GM18909 (cell line): ENCODE measurements around the gene GEN1.

Experiments used
- ATAC-seq: cut with Tn5 transposase; IDR thresholded peaks from one replicate; pipeline ENCODE4 v1.9.1; 2021; ENCODE audit warnings: mild to moderate bottlenecking; ENCODE audit not compliant: unreplicated experiment, poor library complexity

The GEN1 gene

GRCh38 chr2:17793803-17794354, 39.9 kb downstream of the GEN1 start:
- no peak for ATAC-seq

- ATAC-seq: no peak
Observed at GRCh38 chr2:17795309-17795708, 41.4 kb downstream of the GEN1 start.

GRCh38 chr2:17798338-17798737, 44.4 kb downstream of the GEN1 start:
- no peak for ATAC-seq

- no peak for ATAC-seq
Observed at GRCh38 chr2:17799301-17800120, 45.6 kb downstream of the GEN1 start.

GRCh38 chr2:17800219-17800618, 46.3 kb downstream of the GEN1 start:
- ATAC-seq: no peak

GRCh38 chr2:17800693-17801458, 46.9 kb downstream of the GEN1 start:
- ATAC-seq: no peak

- ATAC-seq: no peak
Observed at GRCh38 chr2:17803497-17803896, 49.6 kb downstream of the GEN1 start.

- ATAC-seq: peak; percentile 69
Observed at GRCh38 chr2:17804358-17804757, 50.4 kb downstream of the GEN1 start.

GRCh38 chr2:17805166-17805565, 51.2 kb downstream of the GEN1 start:
- ATAC-seq: no peak

GRCh38 chr2:17805717-17806363, 51.9 kb downstream of the GEN1 start:
- ATAC-seq: no peak

- peak; percentile 58 for ATAC-seq
Observed at GRCh38 chr2:17813010-17813741, 59.2 kb downstream of the GEN1 start.

- peak; percentile 93 for ATAC-seq
Observed at GRCh38 chr2:17813742-17814473, 60.0 kb downstream of the GEN1 start.

- ATAC-seq: no peak
Observed at GRCh38 chr2:17814601-17815000, 60.7 kb downstream of the GEN1 start.

GRCh38 chr2:17815468-17816184, 61.7 kb downstream of the GEN1 start:
- ATAC-seq: no peak

GRCh38 chr2:17816396-17817245, 62.7 kb downstream of the GEN1 start, which contains the start of gene MSGN1:
Gene MSGN1 (plus strand): TSS chr2:17816460. CDS start chr2:17816519, 59 bp downstream.
- no peak for ATAC-seq

- ATAC-seq: no peak
Observed at GRCh38 chr2:17818235-17818815, 64.4 kb downstream of the GEN1 start.

GRCh38 chr2:17821080-17821479, 67.1 kb downstream of the GEN1 start:
- no peak for ATAC-seq
